Activated effector memory CD4-positive, alpha-beta T cell treated with anti-CD3 and anti-CD28 coated beads, Interleukin-2, amount 50 U/mL, for 16 hours (primary cell): ENCODE results near the gene SDCBP2.
A peak's percentile ranks its signal among the peaks of the same experiment; 100 is the strongest.

Experiments used
- DNase-seq: peaks from one replicate; pipeline ENCODE4 v3.0.0-alpha.2; 2020

Gene SDCBP2

DNA sequence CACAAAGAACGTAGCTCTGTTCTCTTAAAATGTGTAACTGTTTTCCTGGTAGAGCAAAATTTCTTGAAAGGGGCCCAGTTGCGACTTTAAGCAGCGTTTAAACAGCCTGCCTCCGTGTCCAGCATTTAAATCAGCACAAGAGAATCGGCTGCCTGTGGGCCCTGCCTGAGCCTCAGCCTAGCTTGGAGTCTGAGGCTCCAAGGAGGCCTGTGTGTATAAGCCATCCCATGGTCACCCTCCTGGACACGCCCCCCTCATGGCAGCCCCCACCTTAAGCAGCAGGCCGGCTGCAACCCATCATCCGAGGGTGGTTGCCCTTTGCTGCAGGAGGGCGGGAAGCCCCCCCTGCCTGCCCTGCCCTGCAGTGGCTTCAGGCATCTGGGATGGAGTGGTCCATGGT, 18.9 kb downstream of the SDCBP2 start:
- no peak for DNase-seq

DNA sequence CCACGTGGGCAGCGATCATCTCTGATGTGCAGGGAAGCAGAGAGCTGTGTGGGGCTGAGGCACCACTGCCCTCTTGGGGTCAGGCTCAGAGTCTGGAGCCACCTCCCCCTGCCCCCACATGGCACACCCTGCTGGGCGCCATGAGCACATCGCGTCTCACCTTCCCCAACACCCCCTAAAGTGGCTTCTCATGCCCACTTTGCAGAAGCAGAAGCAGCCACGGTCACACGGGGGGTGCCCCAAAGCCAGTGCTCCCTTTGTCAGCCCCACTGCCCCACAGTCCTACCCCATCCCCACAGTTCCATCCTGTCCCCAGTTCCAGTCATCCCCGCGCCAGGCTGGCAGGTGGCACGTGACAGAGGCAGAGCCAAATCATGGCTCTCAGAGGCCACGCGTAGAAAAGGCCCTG, 19.5 kb downstream of the SDCBP2 start:
- no peak for DNase-seq

DNA sequence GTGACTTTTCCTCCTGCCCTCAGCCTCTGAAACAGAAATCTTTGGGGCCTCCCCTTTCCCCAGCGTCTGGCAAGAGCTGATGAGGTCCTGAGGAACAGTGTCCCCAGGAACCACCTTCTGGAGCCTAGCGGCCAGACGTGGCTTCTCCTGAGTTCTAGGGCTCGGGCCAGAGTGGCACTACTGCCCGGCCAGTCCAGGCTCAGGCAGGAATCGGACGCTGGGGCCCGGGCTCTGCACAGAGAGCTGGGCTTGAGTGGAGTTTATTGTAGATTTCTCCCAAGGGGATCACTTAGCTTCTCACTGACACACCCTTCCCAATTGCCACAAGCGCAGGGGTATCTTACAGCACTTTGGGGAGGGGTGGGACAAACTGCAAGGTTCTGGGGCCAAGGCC, 20.2 kb downstream of the SDCBP2 start:
- no peak for DNase-seq

- DNase-seq: no peak
Observed at GRCh38 chr20:1308067-1308701, 20.8 kb downstream of the SDCBP2 start.

- no peak for DNase-seq
Observed at GRCh38 chr20:1307571-1307971, 21.4 kb downstream of the SDCBP2 start.

- no peak for DNase-seq
Observed at GRCh38 chr20:1307171-1307570, 21.8 kb downstream of the SDCBP2 start.

- DNase-seq: no peak
Observed at GRCh38 chr20:1306316-1307135, 22.4 kb downstream of the SDCBP2 start.

GRCh38 chr20:1305712-1306111, 23.2 kb downstream of the SDCBP2 start:
- DNase-seq: no peak

DNA sequence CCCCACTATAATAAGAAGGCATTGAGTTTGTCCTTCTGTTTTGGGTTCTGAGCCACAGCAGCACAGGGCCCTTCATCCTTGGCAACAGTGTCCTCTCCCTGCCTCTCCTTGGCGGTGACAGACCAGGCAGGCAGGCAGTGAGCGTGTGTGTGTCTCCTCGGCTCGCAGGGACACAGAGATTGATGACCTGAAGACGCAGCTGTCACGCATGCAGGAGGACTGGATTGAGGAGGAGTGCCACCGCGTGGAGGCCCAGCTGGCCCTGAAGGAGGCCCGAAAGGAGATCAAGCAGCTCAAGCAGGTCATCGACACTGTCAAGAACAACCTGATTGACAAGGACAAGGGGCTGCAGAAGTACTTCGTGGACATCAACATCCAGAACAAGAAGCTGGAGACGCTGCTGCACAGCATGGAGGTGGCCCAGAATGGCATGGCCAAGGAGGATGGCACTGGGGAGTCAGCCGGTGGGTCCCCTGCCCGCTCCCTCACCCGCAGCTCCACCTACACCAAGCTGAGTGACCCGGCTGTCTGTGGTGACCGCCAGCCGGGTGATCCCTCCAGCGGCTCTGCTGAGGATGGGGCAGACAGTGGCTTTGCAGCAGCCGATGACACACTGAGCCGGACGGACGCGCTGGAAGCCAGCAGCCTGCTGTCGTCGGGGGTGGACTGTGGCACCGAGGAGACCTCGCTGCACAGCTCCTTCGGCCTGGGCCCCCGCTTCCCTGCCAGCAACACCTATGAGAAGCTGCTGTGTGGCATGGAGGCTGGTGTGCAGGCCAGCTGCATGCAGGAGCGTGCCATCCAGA, 24.0 kb downstream of the SDCBP2 start:
- DNase-seq: no peak

- peak; percentile 57 for DNase-seq
Observed at GRCh38 chr20:1302685-1303541, 26.0 kb downstream of the SDCBP2 start.

- DNase-seq: peak; percentile 74
Observed at GRCh38 chr20:1301031-1301529, 27.9 kb downstream of the SDCBP2 start.

DNA sequence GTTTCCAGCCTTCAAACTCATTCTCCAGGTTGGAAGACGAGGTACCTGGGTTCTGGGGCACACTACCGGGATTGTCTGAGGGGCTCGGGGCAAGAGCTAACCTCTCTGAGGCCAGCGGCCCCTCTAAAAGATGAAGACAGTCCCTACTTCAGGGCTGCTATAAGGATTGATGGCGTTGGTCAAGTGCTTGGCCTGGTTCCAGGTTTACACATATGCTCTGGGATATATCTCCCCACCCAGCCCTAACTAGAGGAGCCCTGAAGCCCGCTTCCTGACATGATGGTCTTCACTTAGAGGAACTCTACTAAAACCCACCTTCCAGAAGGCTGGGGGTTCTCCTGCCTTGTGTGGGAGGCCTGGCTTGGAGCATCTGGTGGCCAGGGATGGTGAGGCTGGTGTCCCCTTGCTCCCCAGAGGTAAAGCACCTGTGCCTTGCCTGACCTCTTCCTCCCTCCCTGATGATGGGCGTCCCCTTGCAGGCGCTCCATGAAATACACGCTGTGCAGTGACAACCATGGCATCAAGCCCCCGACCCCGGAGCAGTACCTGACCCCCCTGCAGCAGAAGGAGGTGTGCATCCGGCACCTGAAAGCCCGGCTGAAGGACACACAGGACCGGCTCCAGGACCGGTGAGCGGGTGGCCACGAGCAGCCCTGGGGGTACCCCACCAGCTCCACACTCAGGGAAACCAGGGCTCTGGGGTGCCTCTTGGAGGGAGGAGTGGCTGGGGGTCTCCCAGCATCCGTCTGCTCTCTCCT, 28.7 kb downstream of the SDCBP2 start:
- peak; percentile 56 for DNase-seq

DNA sequence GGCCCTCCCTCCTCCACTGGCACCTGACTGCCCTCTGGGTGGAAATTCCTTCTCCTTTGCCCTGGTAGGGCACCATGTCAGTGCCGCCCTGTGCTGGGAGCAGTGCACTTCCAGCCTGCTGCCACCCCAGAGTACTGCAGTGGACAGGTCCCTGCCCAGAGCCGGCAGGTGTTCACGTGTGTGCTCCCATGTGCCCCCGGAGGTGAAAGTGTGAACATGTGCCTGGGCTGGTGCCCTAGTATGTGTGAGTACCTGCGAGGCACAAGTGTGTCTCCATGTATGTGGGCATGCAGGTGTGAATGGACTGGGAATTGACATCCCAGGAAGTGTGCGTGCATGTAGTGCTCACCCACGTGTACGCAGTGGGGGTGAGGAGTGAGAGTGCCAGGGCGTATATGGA, 29.4 kb downstream of the SDCBP2 start:
- peak; percentile 74 for DNase-seq

- no peak for DNase-seq
Observed at GRCh38 chr20:1298888-1299511, 29.9 kb downstream of the SDCBP2 start.

- DNase-seq: no peak
Observed at GRCh38 chr20:1298166-1298565, 30.8 kb downstream of the SDCBP2 start.

DNA sequence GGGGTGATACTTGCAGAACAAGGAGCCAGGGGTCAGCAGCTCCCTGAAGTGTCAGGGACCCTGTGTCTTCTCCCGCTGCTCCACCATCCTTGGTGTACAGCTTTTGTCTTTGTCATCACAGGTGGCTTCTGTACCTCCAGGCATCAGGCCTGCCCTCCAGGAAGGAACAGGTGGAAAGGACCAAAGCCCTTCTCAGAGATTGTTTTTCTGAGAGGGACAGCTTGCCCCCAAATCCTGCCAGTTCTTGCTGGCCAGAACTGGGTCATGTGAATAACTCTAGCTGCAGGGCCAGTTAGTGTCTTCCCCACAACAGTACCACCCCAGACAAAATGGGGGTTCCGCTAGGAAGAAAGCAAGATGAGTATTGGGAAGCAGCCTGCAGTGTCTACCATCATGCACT, 31.5 kb downstream of the SDCBP2 start:
- no peak for DNase-seq

DNA sequence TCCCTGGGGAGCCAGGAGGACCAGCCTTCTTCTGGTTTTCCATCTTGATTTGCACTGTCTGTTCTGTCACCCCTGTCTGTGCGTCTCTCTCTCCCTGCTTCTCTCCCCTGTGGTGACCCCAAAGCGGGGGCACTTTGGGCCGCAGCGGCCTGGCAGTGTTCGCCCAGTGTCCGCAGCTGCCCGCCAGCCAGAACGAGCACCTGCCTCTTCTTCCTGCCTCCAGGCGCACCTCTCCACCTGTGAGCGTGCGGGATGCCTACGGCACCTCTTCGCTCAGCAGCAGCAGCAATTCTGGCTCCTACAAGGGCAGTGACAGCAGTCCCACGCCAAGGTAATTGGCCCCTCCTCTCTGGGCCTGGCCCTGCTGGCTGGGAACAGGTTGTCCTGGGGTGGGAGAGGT, 32.0 kb downstream of the SDCBP2 start:
- DNase-seq: no peak

GRCh38 chr20:1296117-1296610, 32.8 kb downstream of the SDCBP2 start:
- no peak for DNase-seq

- DNase-seq: no peak
Observed at GRCh38 chr20:1295276-1295930, 33.5 kb downstream of the SDCBP2 start.

- DNase-seq: no peak
Observed at GRCh38 chr20:1294497-1294896, 34.4 kb downstream of the SDCBP2 start.
